K562 (cell line): ENCODE results near the gene CYB5B.

Source experiments
- ETV5 ChIP-seq: sonication (generic); formaldehyde crosslinking; IDR thresholded peaks from 2 replicates; pipeline ENCODE4 v1.4.0; 2020; ENCODE audit warnings: low read depth, mild to moderate bottlenecking, missing genetic modification reagents
- POLR2A ChIP-seq: fragments of 450-650 bp; conservative IDR thresholded peaks from 2 replicates; pipeline ENCODE4 v1.6.1; 2016
- RNF2 ChIP-seq: sonication (generic); IDR thresholded peaks from 2 replicates; pipeline ENCODE4 v1.6.1; 2016
- ZNF76 ChIP-seq: fragments of 250-450 bp; sonication (Bioruptor Pico); IDR thresholded peaks from 2 replicates; pipeline ENCODE4 v1.4.0; 2020; ENCODE audit warnings: mild to moderate bottlenecking, moderate library complexity, borderline replicate concordance
- TF ChIP-seq, protein P1 (sequence below): fragments of 250-450 bp; sonication (Bioruptor Pico); IDR thresholded peaks from 2 replicates; pipeline ENCODE4 v1.6.1; 2021; ENCODE audit warnings: mild to moderate bottlenecking
- TF ChIP-seq, protein P2 (sequence below): fragments of 250-450 bp; sonication (Bioruptor Pico); IDR thresholded peaks from 2 replicates; pipeline ENCODE4 v1.4.0; 2020; ENCODE audit warnings: mild to moderate bottlenecking, moderate library complexity
- TF ChIP-seq, protein P3 (sequence below), 2 experiments: fragments of 450-650 bp; IDR thresholded peaks; 2 replicates each; pipeline ENCODE4 v1.6.1; 2016; ENCODE audit warnings: mild to moderate bottlenecking in 2 of 2, borderline replicate concordance in 1 of 2, low read depth in 1 of 2, moderate library complexity in 1 of 2
- TF ChIP-seq, protein P4 (sequence below), 2 experiments: fragments of 150-350 bp in 1 of 2; IDR thresholded peaks; 2 replicates each; pipeline ENCODE4 v1.6.1; 2012 to 2016; ENCODE audit warnings: low read depth in 2 of 2, low read length in 2 of 2, mild to moderate bottlenecking in 1 of 2, moderate library complexity in 1 of 2
- TF ChIP-seq, protein P5 (sequence below): fragments of 450-650 bp; IDR thresholded peaks from 2 replicates; pipeline ENCODE4 v1.7.1; 2018; ENCODE audit warnings: mild to moderate bottlenecking, low read depth; ENCODE audit not compliant: partially characterized antibody

DNA sequence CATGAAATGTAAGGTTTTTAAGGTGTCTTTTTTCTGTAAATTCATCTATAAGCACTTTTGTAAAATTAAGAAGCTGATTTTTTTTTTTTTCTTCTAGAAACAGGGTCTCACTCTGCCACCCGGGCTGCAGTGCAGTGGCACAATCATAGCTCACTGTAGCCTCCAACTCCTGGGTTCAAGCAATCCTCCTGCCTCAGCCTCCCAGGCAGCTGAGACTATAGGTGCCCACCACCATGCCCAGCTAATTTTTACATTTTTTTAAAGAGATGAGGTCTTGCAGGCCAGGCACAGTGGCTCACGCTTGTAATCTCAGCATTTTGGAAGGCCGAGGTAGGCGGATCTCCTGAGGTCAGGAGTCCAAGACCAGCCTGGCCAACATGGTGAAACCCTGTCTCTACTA is 4.5 kb upstream of the CYB5B start:
- TF ChIP-seq, protein P1, sequence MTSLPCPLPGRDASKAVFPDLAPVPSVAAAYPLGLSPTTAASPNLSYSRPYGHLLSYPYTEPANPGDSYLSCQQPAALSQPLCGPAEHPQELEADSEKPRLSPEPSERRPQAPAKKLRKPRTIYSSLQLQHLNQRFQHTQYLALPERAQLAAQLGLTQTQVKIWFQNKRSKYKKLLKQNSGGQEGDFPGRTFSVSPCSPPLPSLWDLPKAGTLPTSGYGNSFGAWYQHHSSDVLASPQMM (CRISPR knock-in tag) = no peak
- TF ChIP-seq ZNF76 (CRISPR knock-in tag) = no peak
- TF ChIP-seq, protein P2, sequence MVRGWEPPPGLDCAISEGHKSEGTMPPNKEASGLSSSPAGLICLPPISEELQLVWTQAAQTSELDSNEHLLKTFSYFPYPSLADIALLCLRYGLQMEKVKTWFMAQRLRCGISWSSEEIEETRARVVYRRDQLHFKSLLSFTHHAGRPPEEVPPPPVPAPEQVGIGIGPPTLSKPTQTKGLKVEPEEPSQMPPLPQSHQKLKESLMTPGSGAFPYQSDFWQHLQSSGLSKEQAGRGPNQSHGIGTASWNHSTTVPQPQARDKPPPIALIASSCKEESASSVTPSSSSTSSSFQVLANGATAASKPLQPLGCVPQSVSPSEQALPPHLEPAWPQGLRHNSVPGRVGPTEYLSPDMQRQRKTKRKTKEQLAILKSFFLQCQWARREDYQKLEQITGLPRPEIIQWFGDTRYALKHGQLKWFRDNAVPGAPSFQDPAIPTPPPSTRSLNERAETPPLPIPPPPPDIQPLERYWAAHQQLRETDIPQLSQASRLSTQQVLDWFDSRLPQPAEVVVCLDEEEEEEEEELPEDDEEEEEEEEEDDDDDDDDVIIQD (CRISPR knock-in tag) = no peak
- TF ChIP-seq, protein P3, sequence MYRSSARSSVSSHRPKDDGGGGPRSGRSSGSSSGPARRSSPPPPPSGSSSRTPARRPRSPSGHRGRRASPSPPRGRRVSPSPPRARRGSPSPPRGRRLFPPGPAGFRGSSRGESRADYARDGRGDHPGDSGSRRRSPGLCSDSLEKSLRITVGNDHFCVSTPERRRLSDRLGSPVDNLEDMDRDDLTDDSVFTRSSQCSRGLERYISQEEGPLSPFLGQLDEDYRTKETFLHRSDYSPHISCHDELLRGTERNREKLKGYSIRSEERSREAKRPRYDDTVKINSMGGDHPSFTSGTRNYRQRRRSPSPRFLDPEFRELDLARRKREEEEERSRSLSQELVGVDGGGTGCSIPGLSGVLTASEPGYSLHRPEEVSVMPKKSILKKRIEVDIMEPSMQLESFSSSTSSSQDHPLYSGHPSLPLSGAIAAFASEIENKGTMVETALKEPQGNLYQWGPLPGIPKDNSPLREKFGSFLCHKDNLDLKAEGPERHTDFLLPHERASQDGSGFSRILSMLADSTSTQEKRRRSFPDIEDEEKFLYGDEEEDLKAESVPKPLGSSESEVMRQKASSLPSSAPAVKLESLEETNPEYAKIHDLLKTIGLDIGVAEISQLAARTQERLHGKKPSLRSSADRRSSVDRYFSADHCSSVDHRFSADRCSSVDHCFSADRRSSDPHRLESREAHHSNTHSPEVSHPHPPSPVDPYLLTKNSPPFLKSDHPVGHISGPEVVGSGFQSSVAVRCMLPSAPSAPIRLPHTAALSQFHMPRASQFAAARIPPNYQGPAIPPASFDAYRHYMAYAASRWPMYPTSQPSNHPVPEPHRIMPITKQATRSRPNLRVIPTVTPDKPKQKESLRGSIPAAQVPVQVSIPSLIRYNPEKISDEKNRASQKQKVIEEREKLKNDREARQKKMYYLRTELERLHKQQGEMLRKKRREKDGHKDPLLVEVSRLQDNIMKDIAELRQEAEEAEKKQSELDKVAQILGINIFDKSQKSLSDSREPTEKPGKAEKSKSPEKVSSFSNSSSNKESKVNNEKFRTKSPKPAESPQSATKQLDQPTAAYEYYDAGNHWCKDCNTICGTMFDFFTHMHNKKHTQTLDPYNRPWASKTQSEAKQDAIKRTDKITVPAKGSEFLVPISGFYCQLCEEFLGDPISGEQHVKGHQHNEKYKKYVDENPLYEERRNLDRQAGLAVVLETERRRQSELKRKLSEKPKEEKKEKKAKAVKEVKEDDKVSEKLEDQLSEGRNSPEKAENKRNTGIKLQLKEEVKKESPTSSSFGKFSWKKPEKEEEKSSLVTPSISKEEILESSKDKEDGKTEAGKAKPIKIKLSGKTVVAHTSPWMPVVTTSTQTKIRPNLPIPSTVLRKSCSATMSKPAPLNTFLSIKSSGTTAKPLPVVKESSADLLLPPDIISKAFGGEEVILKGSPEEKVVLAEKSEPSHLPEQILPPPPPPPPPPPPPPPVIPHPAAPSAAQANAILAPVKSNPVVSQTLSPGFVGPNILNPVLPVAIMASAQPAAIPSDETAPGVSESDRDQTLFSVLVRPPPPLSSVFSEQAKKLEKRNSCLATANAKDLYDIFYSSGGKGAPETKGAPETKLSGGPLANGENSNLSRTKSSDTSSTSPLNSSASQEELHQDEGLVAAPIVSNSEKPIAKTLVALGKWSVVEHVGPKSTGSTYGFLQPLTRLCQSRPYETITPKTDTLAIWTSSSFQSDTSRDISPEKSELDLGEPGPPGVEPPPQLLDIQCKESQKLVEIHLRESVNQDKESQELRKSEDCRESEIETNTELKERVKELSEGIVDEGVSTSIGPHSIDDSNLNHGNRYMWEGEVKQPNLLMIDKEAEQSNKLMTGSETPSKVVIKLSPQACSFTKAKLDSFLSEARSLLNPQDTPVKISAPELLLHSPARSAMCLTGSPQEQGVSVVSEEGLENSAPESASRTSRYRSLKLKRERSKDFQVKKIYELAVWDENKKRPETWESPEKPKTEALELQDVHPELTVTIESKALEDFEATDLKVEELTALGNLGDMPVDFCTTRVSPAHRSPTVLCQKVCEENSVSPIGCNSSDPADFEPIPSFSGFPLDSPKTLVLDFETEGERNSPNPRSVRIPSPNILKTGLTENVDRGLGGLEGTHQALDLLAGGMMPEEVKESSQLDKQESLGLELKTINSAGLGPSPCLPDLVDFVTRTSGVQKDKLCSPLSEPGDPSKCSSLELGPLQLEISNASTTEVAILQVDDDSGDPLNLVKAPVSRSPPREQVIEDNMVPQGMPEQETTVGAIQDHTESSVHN (IDR thresholded peaks at IDR 0.05; ENCODE audit: borderline replicate concordance in 1 of 2, low read depth in 1 of 2) = no peak
- TF ChIP-seq, protein P4, sequence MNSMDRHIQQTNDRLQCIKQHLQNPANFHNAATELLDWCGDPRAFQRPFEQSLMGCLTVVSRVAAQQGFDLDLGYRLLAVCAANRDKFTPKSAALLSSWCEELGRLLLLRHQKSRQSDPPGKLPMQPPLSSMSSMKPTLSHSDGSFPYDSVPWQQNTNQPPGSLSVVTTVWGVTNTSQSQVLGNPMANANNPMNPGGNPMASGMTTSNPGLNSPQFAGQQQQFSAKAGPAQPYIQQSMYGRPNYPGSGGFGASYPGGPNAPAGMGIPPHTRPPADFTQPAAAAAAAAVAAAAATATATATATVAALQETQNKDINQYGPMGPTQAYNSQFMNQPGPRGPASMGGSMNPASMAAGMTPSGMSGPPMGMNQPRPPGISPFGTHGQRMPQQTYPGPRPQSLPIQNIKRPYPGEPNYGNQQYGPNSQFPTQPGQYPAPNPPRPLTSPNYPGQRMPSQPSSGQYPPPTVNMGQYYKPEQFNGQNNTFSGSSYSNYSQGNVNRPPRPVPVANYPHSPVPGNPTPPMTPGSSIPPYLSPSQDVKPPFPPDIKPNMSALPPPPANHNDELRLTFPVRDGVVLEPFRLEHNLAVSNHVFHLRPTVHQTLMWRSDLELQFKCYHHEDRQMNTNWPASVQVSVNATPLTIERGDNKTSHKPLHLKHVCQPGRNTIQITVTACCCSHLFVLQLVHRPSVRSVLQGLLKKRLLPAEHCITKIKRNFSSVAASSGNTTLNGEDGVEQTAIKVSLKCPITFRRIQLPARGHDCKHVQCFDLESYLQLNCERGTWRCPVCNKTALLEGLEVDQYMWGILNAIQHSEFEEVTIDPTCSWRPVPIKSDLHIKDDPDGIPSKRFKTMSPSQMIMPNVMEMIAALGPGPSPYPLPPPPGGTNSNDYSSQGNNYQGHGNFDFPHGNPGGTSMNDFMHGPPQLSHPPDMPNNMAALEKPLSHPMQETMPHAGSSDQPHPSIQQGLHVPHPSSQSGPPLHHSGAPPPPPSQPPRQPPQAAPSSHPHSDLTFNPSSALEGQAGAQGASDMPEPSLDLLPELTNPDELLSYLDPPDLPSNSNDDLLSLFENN (IDR thresholded peaks at IDR 0.05; ENCODE audit: low read depth in 2 of 2, low read length in 2 of 2) = no peak
- no peak for TF ChIP-seq ETV5
- no peak for TF ChIP-seq RNF2
- TF ChIP-seq, protein P5, sequence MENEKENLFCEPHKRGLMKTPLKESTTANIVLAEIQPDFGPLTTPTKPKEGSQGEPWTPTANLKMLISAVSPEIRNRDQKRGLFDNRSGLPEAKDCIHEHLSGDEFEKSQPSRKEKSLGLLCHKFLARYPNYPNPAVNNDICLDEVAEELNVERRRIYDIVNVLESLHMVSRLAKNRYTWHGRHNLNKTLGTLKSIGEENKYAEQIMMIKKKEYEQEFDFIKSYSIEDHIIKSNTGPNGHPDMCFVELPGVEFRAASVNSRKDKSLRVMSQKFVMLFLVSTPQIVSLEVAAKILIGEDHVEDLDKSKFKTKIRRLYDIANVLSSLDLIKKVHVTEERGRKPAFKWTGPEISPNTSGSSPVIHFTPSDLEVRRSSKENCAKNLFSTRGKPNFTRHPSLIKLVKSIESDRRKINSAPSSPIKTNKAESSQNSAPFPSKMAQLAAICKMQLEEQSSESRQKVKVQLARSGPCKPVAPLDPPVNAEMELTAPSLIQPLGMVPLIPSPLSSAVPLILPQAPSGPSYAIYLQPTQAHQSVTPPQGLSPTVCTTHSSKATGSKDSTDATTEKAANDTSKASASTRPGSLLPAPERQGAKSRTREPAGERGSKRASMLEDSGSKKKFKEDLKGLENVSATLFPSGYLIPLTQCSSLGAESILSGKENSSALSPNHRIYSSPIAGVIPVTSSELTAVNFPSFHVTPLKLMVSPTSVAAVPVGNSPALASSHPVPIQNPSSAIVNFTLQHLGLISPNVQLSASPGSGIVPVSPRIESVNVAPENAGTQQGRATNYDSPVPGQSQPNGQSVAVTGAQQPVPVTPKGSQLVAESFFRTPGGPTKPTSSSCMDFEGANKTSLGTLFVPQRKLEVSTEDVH = no peak
- TF ChIP-seq POLR2A = no peak
